ENCODE results near the gene MAGEB3.

- TF ChIP-seq POLR2A (IDR thresholded peaks at IDR 0.05) (no peak), CTCF (IDR thresholded peaks at IDR 0.05) (no peak)
Observed at GRCh38 chrX:30280428-30280827, 50.0 kb downstream of the MAGEB3 start.

All from thyroid gland (tissue), 4 donors.